K562 (cell line): Measurements from ENCODE around the gene HCFC1R1. TPM values are rescaled to one million over a fixed set of nuclear protein-coding genes. Genes with fewer than 3 reads are reported as not detected.
A peak's percentile ranks its signal among the peaks of the same experiment; 100 is the strongest.

Source experiments
- ATF1 ChIP-seq, 2 experiments: fragments of 450-650 bp in 1 of 2; IDR thresholded peaks; 2 replicates each; pipeline ENCODE4 v1.6.1; 2016; ENCODE audit warnings: missing compliant biosample characterization in 1 of 2, missing genetic modification characterization in 1 of 2
- C11orf30 ChIP-seq: fragments of 450-650 bp; IDR thresholded peaks from 2 replicates; pipeline ENCODE4 v1.6.1; 2016; ENCODE audit warnings: low read depth, mild to moderate bottlenecking
- ELF2 ChIP-seq: fragments of 250-450 bp; sonication (Bioruptor Pico); IDR thresholded peaks from 2 replicates; pipeline ENCODE4 v1.5.0; 2021; ENCODE audit warnings: mild to moderate bottlenecking
- ETV5 ChIP-seq: sonication (generic); formaldehyde crosslinking; IDR thresholded peaks from 2 replicates; pipeline ENCODE4 v1.4.0; 2020; ENCODE audit warnings: low read depth, mild to moderate bottlenecking, missing genetic modification reagents
- HDGF ChIP-seq: fragments of 450-650 bp; IDR thresholded peaks from 2 replicates; pipeline ENCODE4 v1.6.1; 2016
- MAZ ChIP-seq, 2 experiments: fragments of 450-650 bp in 1 of 2; sonication (generic) in 1 of 2; formaldehyde crosslinking; IDR thresholded peaks in 1 of 2; conservative IDR thresholded peaks in 1 of 2; 2 replicates each; pipeline versions ENCODE4 v1.4.0 to v1.5.0; 2020; ENCODE audit warnings: mild to moderate bottlenecking in 1 of 2, missing genetic modification reagents in 1 of 2
- MCM3 ChIP-seq: fragments of 450-650 bp; IDR thresholded peaks from 2 replicates; pipeline ENCODE4 v1.6.1; 2016
- NKRF ChIP-seq: fragments of 450-650 bp; IDR thresholded peaks from 2 replicates; pipeline ENCODE4 v1.6.1; 2016; ENCODE audit warnings: borderline replicate concordance
- RAD51 ChIP-seq: fragments of 450-650 bp; IDR thresholded peaks from 2 replicates; pipeline ENCODE4 v1.7.1; 2016; ENCODE audit warnings: low read depth, mild to moderate bottlenecking, borderline replicate concordance
- SP2 ChIP-seq: IDR thresholded peaks from 2 replicates; pipeline ENCODE4 v1.6.1; 2011; ENCODE audit warnings: mild to moderate bottlenecking, low read depth, low read length, moderate library complexity; ENCODE audit not compliant: poor library complexity, severe bottlenecking; ENCODE audit errors: extremely low read depth
- SRSF1 ChIP-seq: fragments of 200-400 bp; formaldehyde crosslinking; IDR thresholded peaks from 2 replicates; pipeline ENCODE4 v1.6.1; 2017; ENCODE audit warnings: mild to moderate bottlenecking, low read depth, low read length, moderate library complexity
- TAF1 ChIP-seq: IDR thresholded peaks from 2 replicates; pipeline ENCODE4 v1.6.1; 2011; ENCODE audit warnings: mild to moderate bottlenecking, low read length, moderate library complexity; ENCODE audit not compliant: insufficient read depth, control insufficient read depth, severe bottlenecking; ENCODE audit errors: extremely low read depth
- TCF3 ChIP-seq: sonication (generic); formaldehyde crosslinking; IDR thresholded peaks from 2 replicates; pipeline ENCODE4 v1.4.0; 2020; ENCODE audit warnings: mild to moderate bottlenecking, missing genetic modification reagents
- ZBTB9 ChIP-seq: fragments of 450-650 bp; formaldehyde crosslinking; IDR thresholded peaks from 2 replicates; pipeline ENCODE4 v1.4.0; 2020; ENCODE audit warnings: mild to moderate bottlenecking, moderate library complexity
- ZNF3 ChIP-seq: fragments of 250-450 bp; sonication (Bioruptor Pico); IDR thresholded peaks from 2 replicates; pipeline ENCODE4 v1.5.0; 2021; ENCODE audit warnings: mild to moderate bottlenecking, moderate library complexity
- ZNF347 ChIP-seq: fragments of 450-650 bp; formaldehyde crosslinking; IDR thresholded peaks from 2 replicates; pipeline ENCODE4 v1.4.0; 2020; ENCODE audit warnings: low read depth, mild to moderate bottlenecking, moderate library complexity
- polyA plus RNA-seq, 8 experiments: library from polyadenylated mRNA; depleted of rRNA in 4 of 8; stranded (reverse) in 5 of 8; unstranded in 3 of 8; fragments of >200 nt; fragmentation: Nextera tagmentation in 2 of 8; fragmentation: Illumina TruSeq in 1 of 8; extraction: Ambion mirVana in 2 of 8; extraction: Trizol in 1 of 8; gene quantifications; 2 replicates each; pipeline versions ENCODE4 v1.2.1 to v1.2.3, GENCODE V29; 2011 to 2014; ENCODE audit warnings: inconsistent platforms in 1 of 8, missing spikeins in 1 of 8
- total RNA-seq, 7 experiments: library from RNA; depleted of rRNA in 6 of 7; stranded (reverse); fragments of >200 nt in 6 of 7; fragmentation: Illumina TruSeq in 2 of 7; extraction: Trizol in 2 of 7; gene quantifications; 2 replicates each; pipeline versions ENCODE4 v1.2.1 to v1.2.3, GENCODE V29; 2011 to 2021; ENCODE audit warnings: low replicate concordance in 1 of 7
- TF ChIP-seq, protein P1 (sequence below): sonication (generic); formaldehyde crosslinking; IDR thresholded peaks from 2 replicates; pipeline ENCODE4 v1.8.0; 2022; ENCODE audit warnings: missing genetic modification reagents, mild to moderate bottlenecking, moderate library complexity, borderline replicate concordance
- TF ChIP-seq, protein P2 (sequence below), 3 experiments: fragments of 200-800 bp in 1 of 3; fragments of 250-450 bp in 1 of 3; fragments of 450-650 bp in 1 of 3; sonication (Bioruptor Pico) in 1 of 3; sonication (Bioruptor generic) in 1 of 3; formaldehyde crosslinking in 1 of 3; IDR thresholded peaks; 2 replicates each; pipeline versions ENCODE4 v1.6.1 to v1.8.0; 2016 to 2022; ENCODE audit warnings: mild to moderate bottlenecking in 2 of 3, missing genetic modification characterization in 2 of 3, missing compliant biosample characterization in 1 of 3, moderate library complexity in 1 of 3

Gene HCFC1R1
- total and polyA plus RNA-seq, 9 of the 15 experiments (the other 6 are each of a cell fraction or from before 2014, with no cell fraction given), result 2.2 to 29.0 (median 11.2) TPM

DNA sequence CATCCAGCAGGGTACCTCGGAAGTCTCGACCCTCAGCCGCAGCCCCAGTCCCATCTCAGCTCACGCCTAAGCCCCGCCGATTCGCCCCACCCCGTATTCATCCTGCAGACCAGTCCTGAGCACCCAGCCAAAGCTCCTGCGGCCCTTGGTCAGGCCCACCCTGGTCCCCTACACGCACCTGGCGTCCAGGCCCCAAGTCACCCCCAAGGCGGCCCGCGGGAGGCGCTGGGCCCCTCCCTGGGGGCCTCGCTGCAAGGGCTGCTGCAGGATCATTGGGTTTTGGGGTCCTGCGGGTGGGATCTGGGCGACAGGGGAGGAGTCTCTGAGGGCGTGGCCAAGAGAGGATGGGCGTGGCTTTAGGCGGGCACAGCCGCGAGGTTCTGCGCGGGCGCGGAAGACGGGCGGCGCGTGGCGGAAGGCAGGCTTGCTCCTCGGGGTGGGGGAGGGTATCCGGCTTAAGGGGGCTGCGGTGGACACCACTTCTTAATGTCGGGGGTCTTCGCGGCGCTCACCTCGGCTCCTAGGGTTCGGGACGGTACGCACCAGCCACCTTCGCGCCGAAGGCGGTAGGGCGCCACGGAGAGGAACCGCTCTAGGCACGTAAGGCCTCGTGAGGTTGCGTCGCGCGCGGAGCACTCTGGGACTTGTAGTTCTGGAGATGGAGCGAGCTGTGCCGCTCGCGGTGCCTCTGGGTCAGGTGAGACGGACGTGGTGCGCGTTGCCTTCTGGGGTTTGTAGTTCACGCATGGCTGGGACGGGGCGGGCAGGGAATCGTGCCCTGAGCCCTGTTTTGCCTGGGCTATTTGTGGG, at the start of gene HCFC1R1, which contains the start of gene THOC6 (continued):
- TF ChIP-seq, protein P1, sequence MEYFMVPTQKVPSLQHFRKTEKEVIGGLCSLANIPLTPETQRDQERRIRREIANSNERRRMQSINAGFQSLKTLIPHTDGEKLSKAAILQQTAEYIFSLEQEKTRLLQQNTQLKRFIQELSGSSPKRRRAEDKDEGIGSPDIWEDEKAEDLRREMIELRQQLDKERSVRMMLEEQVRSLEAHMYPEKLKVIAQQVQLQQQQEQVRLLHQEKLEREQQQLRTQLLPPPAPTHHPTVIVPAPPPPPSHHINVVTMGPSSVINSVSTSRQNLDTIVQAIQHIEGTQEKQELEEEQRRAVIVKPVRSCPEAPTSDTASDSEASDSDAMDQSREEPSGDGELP (CRISPR knock-in tag), result peak; percentile 90
- peak; percentile 80; the same call in 1 of the 2 replicates for TF ChIP-seq HDGF
- TF ChIP-seq TAF1, result peak; percentile 52
- no peak for TF ChIP-seq SP2
- TF ChIP-seq C11orf30, result no peak; the same call in 1 of the 2 replicates
- TF ChIP-seq TCF3, result peak; percentile 21; the same call in 1 of the 2 replicates
- TF ChIP-seq ATF1 (CRISPR knock-in tag; IDR thresholded peaks at IDR 0.05), result peak; percentile 22; the same call in 1 of the 2 replicates
- TF ChIP-seq ATF1 (tag; IDR thresholded peaks at IDR 0.05), result peak; percentile 97
- peak; percentile 75 for TF ChIP-seq ETV5
- TF ChIP-seq NKRF, result peak; percentile 73; the same call in 1 of the 2 replicates
- peak; percentile 85 for TF ChIP-seq RAD51
- peak; percentile 57 to 83; a peak in 3 of 4 replicates for TF ChIP-seq MAZ (CRISPR knock-in tag; conservative IDR thresholded peaks at IDR 0.05 in 1 of 2, IDR thresholded peaks at IDR 0.05 in 1 of 2)
- TF ChIP-seq, protein P2, sequence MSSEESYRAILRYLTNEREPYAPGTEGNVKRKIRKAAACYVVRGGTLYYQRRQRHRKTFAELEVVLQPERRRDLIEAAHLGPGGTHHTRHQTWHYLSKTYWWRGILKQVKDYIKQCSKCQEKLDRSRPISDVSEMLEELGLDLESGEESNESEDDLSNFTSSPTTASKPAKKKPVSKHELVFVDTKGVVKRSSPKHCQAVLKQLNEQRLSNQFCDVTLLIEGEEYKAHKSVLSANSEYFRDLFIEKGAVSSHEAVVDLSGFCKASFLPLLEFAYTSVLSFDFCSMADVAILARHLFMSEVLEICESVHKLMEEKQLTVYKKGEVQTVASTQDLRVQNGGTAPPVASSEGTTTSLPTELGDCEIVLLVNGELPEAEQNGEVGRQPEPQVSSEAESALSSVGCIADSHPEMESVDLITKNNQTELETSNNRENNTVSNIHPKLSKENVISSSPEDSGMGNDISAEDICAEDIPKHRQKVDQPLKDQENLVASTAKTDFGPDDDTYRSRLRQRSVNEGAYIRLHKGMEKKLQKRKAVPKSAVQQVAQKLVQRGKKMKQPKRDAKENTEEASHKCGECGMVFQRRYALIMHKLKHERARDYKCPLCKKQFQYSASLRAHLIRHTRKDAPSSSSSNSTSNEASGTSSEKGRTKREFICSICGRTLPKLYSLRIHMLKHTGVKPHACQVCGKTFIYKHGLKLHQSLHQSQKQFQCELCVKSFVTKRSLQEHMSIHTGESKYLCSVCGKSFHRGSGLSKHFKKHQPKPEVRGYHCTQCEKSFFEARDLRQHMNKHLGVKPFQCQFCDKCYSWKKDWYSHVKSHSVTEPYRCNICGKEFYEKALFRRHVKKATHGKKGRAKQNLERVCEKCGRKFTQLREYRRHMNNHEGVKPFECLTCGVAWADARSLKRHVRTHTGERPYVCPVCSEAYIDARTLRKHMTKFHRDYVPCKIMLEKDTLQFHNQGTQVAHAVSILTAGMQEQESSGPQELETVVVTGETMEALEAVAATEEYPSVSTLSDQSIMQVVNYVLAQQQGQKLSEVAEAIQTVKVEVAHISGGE (CRISPR knock-in tag; IDR thresholded peaks at IDR 0.05), result peak in 1 of 3 experiments; percentile 70; a peak in 2 of 6 replicates
- TF ChIP-seq MCM3, result no peak
- TF ChIP-seq ZNF3, result no peak
- TF ChIP-seq ZBTB9 (CRISPR knock-in tag), result peak; percentile 82; the same call in 1 of the 2 replicates
- no peak for TF ChIP-seq SRSF1
- 0 out of 2 replicates have a peak, but pooled peaks have one; percentile 25 for TF ChIP-seq ELF2
- no peak for TF ChIP-seq ZNF347
